GM12873 (cell line): ENCODE data around the gene NHERF1.

ENCODE experiments used
- CTCF ChIP-seq: IDR thresholded peaks from 2 replicates; pipeline ENCODE4 v1.5.1; 2012; ENCODE audit warnings: low read depth, mild to moderate bottlenecking, moderate library complexity, low read length, control low read depth; ENCODE audit not compliant: insufficient read depth; ENCODE audit errors: missing control alignments

The NHERF1 gene

GRCh38 chr17:74807441-74807840 is 59.0 kb downstream of the NHERF1 start:
- no peak for TF ChIP-seq CTCF

DNA sequence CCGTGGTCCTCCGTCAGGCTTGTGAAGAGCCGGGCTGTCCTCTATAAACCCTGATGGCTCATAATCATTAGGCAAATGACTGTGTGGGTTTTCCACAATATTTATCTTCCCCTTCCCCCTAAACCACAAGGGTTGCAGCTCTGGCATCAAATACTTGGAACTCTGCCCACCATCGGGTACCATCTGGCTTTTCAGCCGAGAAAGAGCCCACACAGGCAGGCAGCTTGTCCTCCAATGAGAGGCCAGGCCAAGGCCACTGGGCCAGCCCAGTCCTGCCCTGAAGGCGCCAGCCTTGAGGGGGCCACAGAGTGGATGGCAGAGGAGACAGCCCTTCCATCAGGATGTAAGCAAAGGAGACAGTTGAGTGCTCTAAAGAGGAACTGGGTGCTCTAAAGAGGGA is 59.5 kb downstream of the NHERF1 start:
- no peak for TF ChIP-seq CTCF

GRCh38 chr17:74808714-74809430 is 60.4 kb downstream of the NHERF1 start:
- TF ChIP-seq CTCF, result no peak

- no peak for TF ChIP-seq CTCF
These were observed 62.5 kb downstream of the NHERF1 start for GRCh38 chr17:74810699-74811485.

- no peak for TF ChIP-seq CTCF
These were observed 63.9 kb downstream of the NHERF1 start for GRCh38 chr17:74812109-74813009.

DNA sequence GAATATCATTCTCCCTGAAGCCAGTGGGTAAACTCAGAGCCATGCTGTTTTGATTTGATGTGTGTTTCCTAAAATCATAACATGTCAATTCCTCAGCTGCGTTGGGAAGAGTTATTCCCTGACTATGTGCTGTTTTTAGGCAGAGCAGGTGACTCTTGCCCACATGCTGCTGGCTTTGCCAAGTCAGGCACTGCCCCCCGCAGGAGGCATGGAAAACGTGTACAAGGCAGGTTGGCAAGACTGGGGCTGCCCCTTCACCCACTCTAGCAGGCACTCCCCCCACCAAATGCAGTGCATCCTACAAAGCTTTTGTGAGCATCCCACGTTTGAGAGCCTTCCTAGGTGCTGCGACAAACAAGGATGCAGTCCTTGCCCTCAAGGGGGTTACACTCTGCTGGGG is 66.0 kb downstream of the NHERF1 start:
- peak; percentile 26 for TF ChIP-seq CTCF

DNA sequence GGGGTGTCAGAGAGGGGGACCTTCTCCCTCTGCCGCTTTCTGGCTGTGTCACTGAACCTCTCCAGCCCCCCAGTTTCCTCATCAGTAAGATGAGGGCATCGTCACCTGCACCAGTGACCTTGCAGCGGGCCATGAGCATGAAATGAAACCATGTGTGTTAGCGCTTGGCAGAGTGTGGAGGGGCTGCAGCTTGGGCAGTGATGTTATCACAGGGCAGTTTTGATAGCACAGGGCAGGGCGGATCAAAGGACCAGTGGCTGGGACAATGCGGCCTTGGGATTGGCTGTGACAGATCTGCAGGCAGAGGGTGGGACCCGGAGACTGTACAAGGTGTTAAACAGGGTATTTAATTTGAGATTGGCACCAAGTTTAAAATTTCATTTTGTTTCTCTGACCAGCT is 66.6 kb downstream of the NHERF1 start:
- no peak for TF ChIP-seq CTCF
